Testis (tissue), 3 donors: ENCODE measurements around the gene LTB. TPM values are rescaled to one million over a fixed set of nuclear protein-coding genes. Genes with fewer than 3 reads are reported as not detected.

ENCODE experiments used
- DNase-seq: peaks from one replicate; pipeline ENCODE4 v3.0.0-alpha.2; 2019
- H3K27ac ChIP-seq, 2 donors: fragments of 200-600 bp; sonication (generic); one replicate each; pipeline ENCODE4 v1.5.1; 2019
- H3K27me3 ChIP-seq: fragments of 200-600 bp; sonication (generic); one replicate; pipeline ENCODE4 v1.5.1; 2019
- H3K36me3 ChIP-seq: fragments of 200-600 bp; sonication (generic); one replicate; pipeline ENCODE4 v1.5.1; 2017; ENCODE audit warnings: low read depth; ENCODE audit errors: missing control alignments
- H3K4me1 ChIP-seq: fragments of 200-600 bp; sonication (generic); one replicate; pipeline ENCODE4 v1.5.1; 2019
- H3K4me3 ChIP-seq, 2 donors: fragments of 200-600 bp; sonication (generic); one replicate each; pipeline ENCODE4 v1.5.1; 2017 to 2019
- H3K9me3 ChIP-seq: fragments of 200-600 bp; sonication (generic); one replicate; pipeline ENCODE4 v1.5.1; 2017
- CTCF ChIP-seq, 3 experiments: fragments of 450-650 bp in 2 of 3; fragments of 200-600 bp in 1 of 3; sonication (generic) in 1 of 3; IDR thresholded peaks; one replicate each; pipeline ENCODE4 v1.5.1; 2016 to 2019; ENCODE audit warnings: antibody characterized with exemption in 3 of 3, mild to moderate bottlenecking in 2 of 3, moderate library complexity in 1 of 3
- POLR2A ChIP-seq: fragments of 450-650 bp; IDR thresholded peaks from one replicate; pipeline ENCODE4 v1.6.1; 2017; ENCODE audit warnings: antibody characterized with exemption, mild to moderate bottlenecking, moderate library complexity
- WGBS, 2 donors: methylation state at CpG; one replicate each; pipeline ENCODE4 v1.1.5; 2018; 5-methylcytosine and 5-hydroxymethylcytosine counted together
- intact Hi-C: fragments of 100-400 bp; cut with DNase I; formaldehyde crosslinking; loops from one replicate; pipeline ENCODE4 v1.15.1; 2023; ENCODE audit warnings: low total_unique reads
- polyA plus RNA-seq: library from polyadenylated mRNA; stranded (reverse); fragments of 350-450 nt; fragmentation: Illumina TruSeq; extraction: RNeasy Lipid Tissue Mini Kit (QIAGEN cat#74804); gene quantifications from one replicate; pipeline ENCODE4 v1.2.3, GENCODE V29; 2014; ENCODE audit warnings: low read depth, low replicate concordance; ENCODE audit not compliant: insufficient read depth
- total RNA-seq, 2 donors: library from RNA; depleted of rRNA; stranded (reverse); fragments of >200 nt; gene quantifications; one replicate each; pipeline ENCODE4 v1.2.3, GENCODE V29; 2016

Gene LTB
- total and polyA plus RNA-seq, 3 donors from 2014 or later = 2.0 to 7.2 TPM; not detected in 1

- 94 to 97% methylated on average over 1 of the region's 1 CpG for WGBS, 2 donors
- no peak for DNase-seq
- no peaks in the 10 kb centered on the region for H3K36me3 ChIP-seq
- no peaks in the 10 kb centered on the region for H3K4me1 ChIP-seq
- H3K9me3 ChIP-seq = no peaks in the 10 kb centered on the region
- no peak overlapping the region for H3K4me3 ChIP-seq
- TF ChIP-seq POLR2A = no peak
- no peak for TF ChIP-seq CTCF (IDR thresholded peaks at IDR 0.05)
- H3K27ac ChIP-seq = no peak overlapping the region
- no peaks in the 10 kb centered on the region for H3K27me3 ChIP-seq
- intact Hi-C loops = no loop called here
Measured at GRCh38 chr6:31533455-31533841, 48.8 kb downstream of the LTB start.

GRCh38 chr6:31532644-31533454, 49.4 kb downstream of the LTB start:
- H3K4me1 ChIP-seq = no peaks in the 10 kb centered on the region
- TF ChIP-seq POLR2A = no peak
- no peak for TF ChIP-seq CTCF (IDR thresholded peaks at IDR 0.05)
- H3K4me3 ChIP-seq = no peak overlapping the region
- no peak for DNase-seq
- H3K27ac ChIP-seq = no peak overlapping the region
- no peaks in the 10 kb centered on the region for H3K36me3 ChIP-seq
- 38 to 54% methylated on average over 8 to 9 of the region's 9 CpGs for WGBS, 2 donors
- intact Hi-C loops = no loop called here
- H3K27me3 ChIP-seq = no peaks in the 10 kb centered on the region
- H3K9me3 ChIP-seq = no peaks in the 10 kb centered on the region

GRCh38 chr6:31531771-31532643, 50.2 kb downstream of the LTB start:
- TF ChIP-seq CTCF (IDR thresholded peaks at IDR 0.05) = no peak
- no peak for TF ChIP-seq POLR2A

GRCh38 chr6:31531162-31531561, 51.1 kb downstream of the LTB start:
- Histone ChIP-seq H3K36me3 (no peaks in the 10 kb centered on the region), H3K27ac (no peak overlapping the region), H3K4me3 (no peak overlapping the region), H3K4me1 (no peaks in the 10 kb centered on the region), H3K27me3 (no peaks in the 10 kb centered on the region), H3K9me3 (no peaks in the 10 kb centered on the region)
- 83 to 85% methylated on average over 7 of the region's 7 CpGs for WGBS, 2 donors
- intact Hi-C loops = no loop called here
- TF ChIP-seq POLR2A (no peak), CTCF (IDR thresholded peaks at IDR 0.05) (no peak)
- DNase-seq = no peak

More at GRCh38 chr6:31531771-31532643, 50.2 kb downstream of the LTB start:
- no peaks in the 10 kb centered on the region for H3K9me3 ChIP-seq
- H3K4me1 ChIP-seq = no peaks in the 10 kb centered on the region
- intact Hi-C loops = no loop called here
- WGBS, 2 donors = 67 to 74% methylated on average over 9 of the region's 9 CpGs
- H3K27me3 ChIP-seq = no peaks in the 10 kb centered on the region
- no peak overlapping the region for H3K4me3 ChIP-seq
- no peak overlapping the region for H3K27ac ChIP-seq
- no peak for DNase-seq
- no peaks in the 10 kb centered on the region for H3K36me3 ChIP-seq
